ENCODE results near the gene MON1A. TPM values are rescaled to one million over a fixed set of nuclear protein-coding genes. Genes with fewer than 3 reads are reported as not detected.

Gene MON1A
- total and polyA plus RNA-seq, 9 donors, result 5.3 to 8.4 (median 7.0) TPM

- Histone ChIP-seq H3K27ac (ENCODE audit: low read length) (no peak overlapping the region), H3K4me3 (ENCODE audit: low read length) (no peak overlapping the region), H3K36me3 (ENCODE audit: control insufficient read depth, insufficient read depth, low read length) (no peaks in the 10 kb centered on the region), H3K27me3 (ENCODE audit: control insufficient read depth, insufficient read depth, low read length) (peaks cover 28% of the 10 kb centered on the region), H3K9me3 (replicated peaks; ENCODE audit: control insufficient read depth, low read depth, low read length) (no peaks in the 10 kb centered on the region), H3K4me1 (ENCODE audit: control insufficient read depth, insufficient read depth, low read length) (peaks cover 11% of the 10 kb centered on the region)
- WGBS (ENCODE audit: insufficient coverage), result 87% methylated on average over 8 of the region's 8 CpGs
- no peak for DNase-seq
Observed at GRCh38 chr3:49873623-49874022, 56.0 kb downstream of the MON1A start.

DNA sequence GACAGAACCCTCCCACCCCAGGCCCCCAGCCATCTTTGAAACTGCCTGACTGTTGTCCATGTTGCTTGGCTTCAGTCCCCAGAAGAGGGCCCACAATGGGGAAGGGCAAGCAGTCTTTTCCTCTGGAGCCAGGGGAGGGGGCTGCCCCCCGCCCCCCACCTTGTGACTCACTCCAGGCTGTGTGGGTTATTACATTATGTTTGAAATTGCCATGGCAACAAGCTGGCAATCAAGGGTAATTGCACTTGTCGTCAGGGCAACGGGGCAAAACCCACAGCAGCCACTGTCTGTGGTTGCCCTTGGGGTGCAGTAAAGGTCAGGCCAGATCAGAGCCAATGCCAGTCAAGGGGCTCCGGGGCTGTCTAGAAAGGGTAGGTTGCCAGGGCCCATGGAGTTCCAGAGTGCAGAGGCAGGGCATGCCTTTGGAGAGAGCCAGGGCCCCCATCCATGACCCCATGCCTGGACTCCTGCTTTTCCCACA lies 56.8 kb downstream of the MON1A start:
- DNase-seq, result no peak
- no peaks in the 10 kb centered on the region for H3K36me3 ChIP-seq (ENCODE audit: control insufficient read depth, insufficient read depth, low read length)
- H3K27me3 ChIP-seq (ENCODE audit: control insufficient read depth, insufficient read depth, low read length), result peaks cover 36% of the 10 kb centered on the region
- H3K27ac ChIP-seq (ENCODE audit: low read length), result no peak overlapping the region
- no peaks in the 10 kb centered on the region for H3K9me3 ChIP-seq (replicated peaks; ENCODE audit: control insufficient read depth, low read depth, low read length)
- WGBS (ENCODE audit: insufficient coverage), result 52% methylated on average over 4 of the region's 4 CpGs
- peaks cover 15% of the 10 kb centered on the region for H3K4me1 ChIP-seq (ENCODE audit: control insufficient read depth, insufficient read depth, low read length)
- H3K4me3 ChIP-seq (ENCODE audit: low read length), result no peak overlapping the region

- Histone ChIP-seq H3K9me3 (replicated peaks; ENCODE audit: control insufficient read depth, low read depth, low read length) (no peaks in the 10 kb centered on the region), H3K4me1 (ENCODE audit: control insufficient read depth, insufficient read depth, low read length) (peaks cover 15% of the 10 kb centered on the region), H3K27ac (ENCODE audit: low read length) (no peak overlapping the region), H3K27me3 (ENCODE audit: control insufficient read depth, insufficient read depth, low read length) (peaks cover 46% of the 10 kb centered on the region), H3K36me3 (ENCODE audit: control insufficient read depth, insufficient read depth, low read length) (no peaks in the 10 kb centered on the region), H3K4me3 (ENCODE audit: low read length) (no peak overlapping the region)
- WGBS (ENCODE audit: insufficient coverage), result 67% methylated on average over 10 of the region's 10 CpGs
- no peak for DNase-seq
Observed at GRCh38 chr3:49871531-49872153, 58.0 kb downstream of the MON1A start.

GRCh38 chr3:49869525-49870126 lies 60.0 kb downstream of the MON1A start, which contains the start of gene CAMKV:
Gene CAMKV, minus strand, starts transcription at chr3:49869906. Its CDS starts 7,518 bp downstream, at chr3:49862388.
- no peaks in the 10 kb centered on the region for H3K36me3 ChIP-seq (ENCODE audit: control insufficient read depth, insufficient read depth, low read length)
- no peak within 1 kb of the TSS for H3K27ac ChIP-seq (ENCODE audit: low read length)
- under 1% methylated on average over 59 of the region's 59 CpGs for WGBS (ENCODE audit: insufficient coverage)
- H3K4me3 ChIP-seq (ENCODE audit: low read length), result peak within 1 kb of the TSS; percentile 19
- H3K4me1 ChIP-seq (ENCODE audit: control insufficient read depth, insufficient read depth, low read length), result peaks cover 19% of the 10 kb centered on the region
- H3K9me3 ChIP-seq (replicated peaks; ENCODE audit: control insufficient read depth, low read depth, low read length), result no peaks in the 10 kb centered on the region
- no peak for DNase-seq
- peaks cover 57% of the 10 kb centered on the region for H3K27me3 ChIP-seq (ENCODE audit: control insufficient read depth, insufficient read depth, low read length)

DNA sequence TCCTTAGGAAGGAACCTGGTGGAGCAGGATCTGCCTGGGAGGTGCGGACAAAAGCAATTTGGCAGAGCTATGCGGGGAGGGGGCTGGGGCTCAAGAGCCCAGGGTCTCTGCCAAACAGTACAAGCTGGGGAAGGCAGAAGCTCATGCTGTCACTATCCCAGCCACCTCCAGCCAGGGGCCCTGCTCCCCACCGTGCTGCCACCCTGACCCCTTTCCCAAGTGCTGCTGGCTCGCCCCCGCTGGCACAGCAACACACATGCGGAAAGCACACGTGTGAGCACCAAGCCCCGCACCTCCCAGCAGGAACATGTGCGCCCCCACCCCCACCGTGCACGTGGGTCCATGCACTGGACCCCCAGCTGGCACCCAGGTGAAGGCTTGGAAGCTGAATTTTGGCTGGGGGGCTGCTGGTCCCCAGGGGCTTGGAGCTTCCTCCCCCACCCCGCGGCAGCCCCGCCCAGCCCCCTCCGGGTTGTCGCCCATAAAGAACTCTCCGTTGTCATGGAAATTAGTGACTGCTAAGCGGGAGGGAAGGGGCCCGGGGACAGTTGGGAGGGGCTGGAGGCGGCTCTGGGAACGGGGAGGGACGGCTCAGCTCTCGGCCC lies 60.6 kb downstream of the MON1A start:
- H3K27me3 ChIP-seq (ENCODE audit: control insufficient read depth, insufficient read depth, low read length), result peaks cover 63% of the 10 kb centered on the region
- no peak for DNase-seq
- H3K36me3 ChIP-seq (ENCODE audit: control insufficient read depth, insufficient read depth, low read length), result no peaks in the 10 kb centered on the region
- H3K27ac ChIP-seq (ENCODE audit: low read length), result no peak overlapping the region
- whole genome bisulfite sequencing (ENCODE audit: insufficient coverage), result 2% methylated on average over 7 of the region's 23 CpGs
- no peaks in the 10 kb centered on the region for H3K9me3 ChIP-seq (replicated peaks; ENCODE audit: control insufficient read depth, low read depth, low read length)
- peak overlapping the region; percentile 19 for H3K4me3 ChIP-seq (ENCODE audit: low read length)
- H3K4me1 ChIP-seq (ENCODE audit: control insufficient read depth, insufficient read depth, low read length), result peaks cover 19% of the 10 kb centered on the region

DNA sequence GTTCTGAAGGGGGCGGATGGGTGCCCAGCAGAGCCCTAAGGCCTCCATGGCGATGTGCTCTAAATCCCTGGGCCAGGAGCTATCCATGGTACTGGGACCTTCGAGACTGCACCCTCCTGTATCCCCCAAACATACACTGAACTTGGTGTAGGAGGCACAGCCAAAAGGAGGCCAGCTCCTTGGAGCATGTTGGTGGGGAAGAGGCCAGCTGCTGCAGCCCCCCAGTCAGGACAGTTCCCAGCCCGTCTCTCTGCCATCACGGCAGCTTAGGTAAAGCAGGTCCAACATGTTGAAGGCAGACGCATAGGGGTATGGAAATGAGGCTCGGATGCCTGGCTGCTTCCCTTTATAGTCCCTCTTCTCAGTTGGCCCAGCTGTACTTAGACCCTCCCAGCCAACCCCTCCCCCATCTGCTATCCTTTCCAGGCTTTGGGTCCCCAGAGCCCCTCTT lies 61.7 kb downstream of the MON1A start:
- peaks cover 67% of the 10 kb centered on the region for H3K27me3 ChIP-seq (ENCODE audit: control insufficient read depth, insufficient read depth, low read length)
- H3K9me3 ChIP-seq (replicated peaks; ENCODE audit: control insufficient read depth, low read depth, low read length), result no peaks in the 10 kb centered on the region
- DNase-seq, result peak; percentile 61

GRCh38 chr3:49867400-49867799 lies 62.2 kb downstream of the MON1A start:
- peaks cover 19% of the 10 kb centered on the region for H3K4me1 ChIP-seq (ENCODE audit: control insufficient read depth, insufficient read depth, low read length)
- H3K4me3 ChIP-seq (ENCODE audit: low read length), result no peak overlapping the region
- no peaks in the 10 kb centered on the region for H3K36me3 ChIP-seq (ENCODE audit: control insufficient read depth, insufficient read depth, low read length)
- WGBS (ENCODE audit: insufficient coverage), result no CpG with 5 or more reads among the region's 1 CpG
- H3K9me3 ChIP-seq (replicated peaks; ENCODE audit: control insufficient read depth, low read depth, low read length), result no peaks in the 10 kb centered on the region
- no peak for DNase-seq
- H3K27me3 ChIP-seq (ENCODE audit: control insufficient read depth, insufficient read depth, low read length), result peaks cover 67% of the 10 kb centered on the region
- no peak overlapping the region for H3K27ac ChIP-seq (ENCODE audit: low read length)

More for the DNA sequence above, 61.7 kb downstream of the MON1A start:
- H3K4me1 ChIP-seq (ENCODE audit: control insufficient read depth, insufficient read depth, low read length), result peaks cover 19% of the 10 kb centered on the region
- WGBS (ENCODE audit: insufficient coverage), result 20% methylated on average over 2 of the region's 7 CpGs
- H3K27ac ChIP-seq (ENCODE audit: low read length), result no peak overlapping the region
- H3K36me3 ChIP-seq (ENCODE audit: control insufficient read depth, insufficient read depth, low read length), result no peaks in the 10 kb centered on the region
- H3K4me3 ChIP-seq (ENCODE audit: low read length), result no peak overlapping the region

DNA sequence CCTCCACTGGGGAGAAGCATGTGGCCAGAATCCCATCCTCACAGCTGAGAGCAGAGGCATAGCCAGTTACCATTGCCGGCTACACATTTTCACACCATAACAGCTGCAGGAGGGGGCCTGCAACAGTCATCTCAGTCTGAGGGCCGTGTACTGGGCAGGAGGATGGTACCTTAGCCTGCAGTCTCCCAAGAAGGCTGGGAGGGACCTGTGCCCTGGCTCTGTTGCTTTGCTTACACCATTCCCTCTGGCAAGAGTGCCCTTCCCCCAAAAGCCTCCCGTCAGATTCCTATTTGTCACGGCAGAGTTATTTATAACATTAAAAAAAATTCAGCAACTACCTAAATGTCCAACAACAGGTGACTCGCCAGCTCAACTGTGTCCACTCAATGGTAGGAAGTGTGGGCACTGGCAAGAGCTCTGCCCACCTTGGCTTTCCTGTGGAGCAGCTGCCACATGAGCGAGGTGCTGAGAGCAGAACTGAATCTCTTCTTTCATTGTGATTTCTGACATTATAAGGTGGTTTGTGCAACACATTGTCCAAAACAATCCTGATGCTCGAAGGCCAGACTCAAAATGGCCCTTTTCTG lies 64.3 kb downstream of the MON1A start:
- peaks cover 54% of the 10 kb centered on the region for H3K27me3 ChIP-seq (ENCODE audit: control insufficient read depth, insufficient read depth, low read length)
- H3K4me3 ChIP-seq (ENCODE audit: low read length), result no peak overlapping the region
- no peak overlapping the region for H3K27ac ChIP-seq (ENCODE audit: low read length)
- WGBS (ENCODE audit: insufficient coverage), result 50% methylated on average over 4 of the region's 7 CpGs
- H3K9me3 ChIP-seq (replicated peaks; ENCODE audit: control insufficient read depth, low read depth, low read length), result no peaks in the 10 kb centered on the region
- H3K36me3 ChIP-seq (ENCODE audit: control insufficient read depth, insufficient read depth, low read length), result no peaks in the 10 kb centered on the region
- peaks cover 19% of the 10 kb centered on the region for H3K4me1 ChIP-seq (ENCODE audit: control insufficient read depth, insufficient read depth, low read length)
- no peak for DNase-seq

DNA sequence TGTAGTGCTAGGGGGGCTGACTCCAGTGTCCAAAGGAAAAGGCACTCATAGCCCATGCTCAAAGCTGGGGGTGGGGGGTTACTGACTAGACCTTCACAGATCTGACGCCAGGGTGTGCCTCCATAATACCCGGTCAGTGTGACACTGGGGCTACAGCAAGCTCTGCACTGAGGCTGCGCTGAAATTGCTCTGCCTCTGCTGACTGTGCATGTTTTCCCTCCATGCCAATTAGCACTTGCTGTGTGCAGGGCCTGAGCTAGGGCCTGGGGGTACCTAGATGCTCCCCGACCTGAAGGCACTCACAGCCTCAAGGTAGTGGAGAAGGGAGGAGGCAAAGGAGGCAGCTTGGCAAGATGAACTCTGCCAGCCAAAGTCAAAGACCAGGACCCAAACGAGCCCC lies 65.1 kb downstream of the MON1A start:
- no peaks in the 10 kb centered on the region for H3K9me3 ChIP-seq (replicated peaks; ENCODE audit: control insufficient read depth, low read depth, low read length)
- H3K36me3 ChIP-seq (ENCODE audit: control insufficient read depth, insufficient read depth, low read length), result no peaks in the 10 kb centered on the region
- DNase-seq, result no peak
- H3K27me3 ChIP-seq (ENCODE audit: control insufficient read depth, insufficient read depth, low read length), result peaks cover 47% of the 10 kb centered on the region
- H3K4me3 ChIP-seq (ENCODE audit: low read length), result no peak overlapping the region
- H3K4me1 ChIP-seq (ENCODE audit: control insufficient read depth, insufficient read depth, low read length), result peaks cover 17% of the 10 kb centered on the region
- no peak overlapping the region for H3K27ac ChIP-seq (ENCODE audit: low read length)
- WGBS (ENCODE audit: insufficient coverage), result 67% methylated on average over 5 of the region's 5 CpGs
